Ishikawa (cell line): Measurements from ENCODE around the gene CAVIN1.

ENCODE experiments used
- CEBPB ChIP-seq: IDR thresholded peaks from 2 replicates; pipeline ENCODE4 v1.6.1; 2012
- CREB1 ChIP-seq: IDR thresholded peaks from 2 replicates; pipeline ENCODE4 v1.6.1; 2012; ENCODE audit warnings: low read depth
- EGR1 ChIP-seq: IDR thresholded peaks from 2 replicates; pipeline ENCODE4 v1.6.1; 2012
- EP300 ChIP-seq: IDR thresholded peaks from 2 replicates; pipeline ENCODE4 v1.6.1; 2012; ENCODE audit warnings: borderline replicate concordance
- FOXM1 ChIP-seq: IDR thresholded peaks from 2 replicates; pipeline ENCODE4 v1.6.1; 2012; ENCODE audit warnings: low read depth, borderline replicate concordance
- MAX ChIP-seq: IDR thresholded peaks from 2 replicates; pipeline ENCODE4 v1.6.1; 2012
- NFIC ChIP-seq: IDR thresholded peaks from 2 replicates; pipeline ENCODE4 v1.6.1; 2012
- RAD21 ChIP-seq: IDR thresholded peaks from 2 replicates; pipeline ENCODE4 v1.6.1; 2012; ENCODE audit warnings: low read depth
- REST ChIP-seq: IDR thresholded peaks from 2 replicates; pipeline ENCODE4 v1.6.1; 2012; ENCODE audit warnings: low read depth, mild to moderate bottlenecking
- TAF1 ChIP-seq: IDR thresholded peaks from 2 replicates; pipeline ENCODE4 v1.6.1; 2012; ENCODE audit warnings: low read depth, mild to moderate bottlenecking
- TCF12 ChIP-seq: IDR thresholded peaks from 2 replicates; pipeline ENCODE4 v1.6.1; 2012; ENCODE audit warnings: low read depth
- TEAD4 ChIP-seq: IDR thresholded peaks from 2 replicates; pipeline ENCODE4 v1.6.1; 2012
- USF1 ChIP-seq: IDR thresholded peaks from 2 replicates; pipeline ENCODE4 v1.6.1; 2012
- YY1 ChIP-seq: IDR thresholded peaks from 2 replicates; pipeline ENCODE4 v1.6.1; 2012; ENCODE audit warnings: low read depth
- ZBTB7A ChIP-seq: IDR thresholded peaks from 2 replicates; pipeline ENCODE4 v1.6.1; 2012; ENCODE audit warnings: low read depth

The CAVIN1 gene

GRCh38 chr17:42399948-42400843 lies 22.9 kb downstream of the CAVIN1 start:
- no peak for TF ChIP-seq USF1
- TF ChIP-seq CEBPB: no peak
- no peak for TF ChIP-seq NFIC
- no peak for TF ChIP-seq YY1
- TF ChIP-seq TAF1: no peak
- TF ChIP-seq ZBTB7A: no peak
- no peak for TF ChIP-seq FOXM1
- TF ChIP-seq TCF12: no peak
- TF ChIP-seq TEAD4: no peak
- TF ChIP-seq EP300: no peak
- TF ChIP-seq EGR1: no peak
- TF ChIP-seq MAX: no peak
- no peak for TF ChIP-seq CREB1
- TF ChIP-seq REST: no peak
- no peak for TF ChIP-seq RAD21

- TF ChIP-seq NFIC: no peak
- no peak for TF ChIP-seq TAF1
- TF ChIP-seq ZBTB7A: no peak
- TF ChIP-seq REST: no peak
- no peak for TF ChIP-seq RAD21
- no peak for TF ChIP-seq TCF12
- no peak for TF ChIP-seq YY1
- no peak for TF ChIP-seq CEBPB
- TF ChIP-seq FOXM1: no peak
- no peak for TF ChIP-seq TEAD4
- TF ChIP-seq USF1: no peak
- TF ChIP-seq CREB1: no peak
- no peak for TF ChIP-seq EP300
- no peak for TF ChIP-seq MAX
- TF ChIP-seq EGR1: no peak
These were observed 23.9 kb downstream of the CAVIN1 start for GRCh38 chr17:42399121-42399520.

GRCh38 chr17:42394838-42395237 lies 28.2 kb downstream of the CAVIN1 start:
- TF ChIP-seq CREB1 (no peak), RAD21 (no peak), TEAD4 (no peak), USF1 (no peak), ZBTB7A (no peak), FOXM1 (no peak), MAX (no peak), CEBPB (no peak), NFIC (no peak), TAF1 (no peak)

GRCh38 chr17:42392692-42393415 lies 30.2 kb downstream of the CAVIN1 start:
- TF ChIP-seq EGR1 (no peak), TCF12 (no peak), EP300 (no peak), MAX (no peak), NFIC (no peak), YY1 (no peak), CEBPB (no peak), TAF1 (no peak), CREB1 (no peak), FOXM1 (no peak), TEAD4 (no peak), USF1 (no peak), RAD21 (no peak), ZBTB7A (no peak), REST (no peak)
